HCT116 (cell line): ENCODE measurements around the gene UBE2D4. TPM values are rescaled to one million over a fixed set of nuclear protein-coding genes. Genes with fewer than 3 reads are reported as not detected.
A peak's percentile ranks its signal among the peaks of the same experiment; 100 is the strongest.

Experiments
- ATAC-seq: fragments of 200-7000 bp; cut with Tn5 transposase; 2 replicates; pipeline ENCODE4 v1.9.1; 2020; ENCODE audit warnings: mild to moderate bottlenecking, moderate library complexity
- BruUV-seq: library from RNA; stranded (reverse); fragments of 400-500 nt; replicated peaks from 2 replicates; lab custom pipeline; 2021; lab: Mats Ljungman, UMichigan
- CTCF ChIA-PET: fragments of 300-600 bp; sonication (Branson Sonifier 250); formaldehyde crosslinking; loops from one replicate; lab custom pipeline; 2021; ENCODE audit warnings: antibody characterized with exemption; lab: Charles Lee
- POLR2A ChIA-PET: fragments of 300-600, 350-600 bp; sonication (Branson Sonifier 250); formaldehyde crosslinking; loops from one replicate; lab custom pipeline; 2021; ENCODE audit warnings: antibody characterized with exemption; lab: Charles Lee
- RAD21 ChIA-PET, 2 experiments: fragments of 300-600 bp; sonication (Branson Sonifier 250); formaldehyde crosslinking; loops; one replicate each; lab custom pipeline; 2023; ENCODE audit warnings: low total read pairs in 2 of 2; ENCODE audit not compliant: uncharacterized antibody in 2 of 2, unreplicated experiment in 2 of 2, low non-redundant PET in 1 of 2; lab: Charles Lee
- DNase-seq: peaks from one replicate; pipeline ENCODE4 v3.0.0-alpha.2; 2010; ENCODE audit warnings: low read depth, low spot score
- H2AFZ ChIP-seq: fragments of 200-600 bp; shearing (Covaris generic), sonication (generic); 2 replicates; pipeline ENCODE4 v1.6.1; 2017; ENCODE audit warnings: low read depth, mixed run types, mixed read lengths, antibody characterized with exemption, low read length; ENCODE audit not compliant: poor library complexity, severe bottlenecking
- H3K27ac ChIP-seq: 2 replicates; pipeline ENCODE4 v1.5.1; 2012; ENCODE audit warnings: low read depth, low read length
- H3K27me3 ChIP-seq: fragments of 200-600 bp; sonication (generic); 2 replicates; pipeline ENCODE4 v1.6.1; 2016; ENCODE audit warnings: mixed run types, low read length, mixed read lengths; ENCODE audit not compliant: insufficient read depth
- H3K36me3 ChIP-seq, 2 experiments: fragments of 200-500 bp in 1 of 2; fragments of 200-600 bp in 1 of 2; sonication (Bioruptor generic) in 1 of 2; sonication (generic) in 1 of 2; 2 replicates each; pipeline versions ENCODE4 v1.5.1 to v1.6.1; 2014 to 2016; ENCODE audit warnings: low read length in 2 of 2, inconsistent platforms in 1 of 2, mixed read lengths in 1 of 2, mixed run types in 1 of 2; ENCODE audit not compliant: insufficient read depth in 2 of 2, control insufficient read depth in 1 of 2
- H3K4me1 ChIP-seq, 2 experiments: fragments of 200-600 bp in 1 of 2; sonication (generic) in 1 of 2; 2 replicates each; pipeline versions ENCODE4 v1.5.1 to v1.6.1; 2012 to 2017; ENCODE audit warnings: low read length in 2 of 2, inconsistent platforms in 1 of 2, mild to moderate bottlenecking in 1 of 2, mixed read lengths in 1 of 2, mixed run types in 1 of 2, moderate library complexity in 1 of 2; ENCODE audit not compliant: insufficient read depth in 2 of 2, control insufficient read depth in 1 of 2
- H3K4me2 ChIP-seq: fragments of 200-600 bp; sonication (generic); 2 replicates; pipeline ENCODE4 v1.6.1; 2017; ENCODE audit warnings: mixed run types, low read length, mixed read lengths
- H3K4me3 ChIP-seq, 2 experiments: fragments of 200-600 bp in 1 of 2; sonication (generic) in 1 of 2; replicated peaks in 1 of 2; 2 replicates each; pipeline ENCODE4 v1.5.1; 2011 to 2016; ENCODE audit warnings: low read length in 2 of 2, control low read depth in 1 of 2, low read depth in 1 of 2, mild to moderate bottlenecking in 1 of 2, mixed read lengths in 1 of 2, mixed run types in 1 of 2
- H3K79me2 ChIP-seq: fragments of 200-600 bp; sonication (generic); 2 replicates; pipeline ENCODE4 v1.6.1; 2017; ENCODE audit warnings: mild to moderate bottlenecking, mixed run types, low read length, moderate library complexity, mixed read lengths; ENCODE audit not compliant: insufficient read depth
- H3K9ac ChIP-seq: fragments of 200-600 bp; sonication (generic); 2 replicates; pipeline ENCODE4 v1.6.1; 2016; ENCODE audit warnings: low read length, mixed read lengths
- H3K9me2 ChIP-seq: fragments of 200-600 bp; sonication (generic), shearing (Covaris generic); 2 replicates; pipeline ENCODE4 v1.6.1; 2017; ENCODE audit warnings: mixed run types, mild to moderate bottlenecking, moderate library complexity; ENCODE audit not compliant: insufficient read depth
- H3K9me3 ChIP-seq, 2 experiments: fragments of 200-500 bp in 1 of 2; fragments of 200-600 bp in 1 of 2; sonication (Bioruptor generic) in 1 of 2; sonication (generic) in 1 of 2; 2 replicates each; pipeline ENCODE4 v1.6.1; 2014 to 2017; ENCODE audit warnings: low read length in 2 of 2, mixed read lengths in 2 of 2, inconsistent platforms in 1 of 2, low read depth in 1 of 2, mild to moderate bottlenecking in 1 of 2, mixed run types in 1 of 2, moderate library complexity in 1 of 2; ENCODE audit not compliant: control insufficient read depth in 1 of 2, insufficient read depth in 1 of 2
- H4K20me1 ChIP-seq: fragments of 200-600 bp; sonication (generic), shearing (Covaris generic); 2 replicates; pipeline ENCODE4 v1.6.1; 2017; ENCODE audit warnings: mixed run types, mild to moderate bottlenecking, moderate library complexity; ENCODE audit not compliant: insufficient read depth
- SP1 ChIP-seq: IDR thresholded peaks from 2 replicates; pipeline ENCODE4 v1.6.1; 2012; ENCODE audit warnings: low read depth
- SRF ChIP-seq: IDR thresholded peaks from 2 replicates; pipeline ENCODE4 v1.6.1; 2012; ENCODE audit warnings: low read depth
- intact Hi-C: fragments of 100-400 bp; cut with micrococcal nuclease; formaldehyde crosslinking; loops from 2 replicates; pipeline ENCODE4 v1.10.0; 2022
- total RNA-seq: library from RNA; stranded (reverse); gene quantifications from one replicate; pipeline ENCODE4 v1.2.1, GENCODE V29; 2021; ENCODE audit not compliant: unreplicated experiment
- TF ChIP-seq, protein P1 (sequence below): IDR thresholded peaks from 2 replicates; pipeline ENCODE4 v1.6.1; 2012

UBE2D4 gene
- total RNA-seq, 1 experiment from 2014 or later = 12.9 TPM

DNA sequence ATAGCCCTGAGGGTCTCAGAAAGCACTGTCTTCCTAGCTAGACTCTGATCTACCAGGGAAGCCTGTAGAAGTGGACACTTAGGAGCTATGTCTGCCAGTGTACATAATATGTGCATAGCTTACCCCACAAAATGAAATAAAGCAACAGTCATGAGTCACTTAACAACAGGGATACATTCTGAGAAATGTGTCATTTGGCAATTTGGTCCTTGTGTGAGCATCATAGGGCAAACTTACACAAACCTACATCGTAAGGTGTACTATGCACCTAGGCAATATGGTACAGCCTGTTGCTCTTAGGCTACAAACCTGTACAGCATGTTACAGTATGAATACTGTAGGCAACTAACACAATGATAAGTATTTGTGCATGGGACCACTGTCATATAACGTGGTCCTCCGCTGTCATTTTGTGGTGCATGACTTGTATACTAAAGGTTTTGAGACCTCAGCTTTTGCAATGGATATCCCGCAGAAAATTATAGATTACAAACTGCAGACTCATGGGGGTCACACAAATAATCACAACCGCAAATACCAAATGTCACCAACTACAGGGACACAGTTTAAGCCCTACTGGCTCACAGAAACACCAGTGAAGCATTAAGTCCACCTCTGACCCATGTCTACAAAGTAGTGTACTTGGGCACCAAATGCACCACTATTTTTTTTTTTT is 21.6 kb upstream of the UBE2D4 start:
- H3K27ac ChIP-seq = no peak overlapping the region
- no peak for TF ChIP-seq SP1
- TF ChIP-seq, protein P1, sequence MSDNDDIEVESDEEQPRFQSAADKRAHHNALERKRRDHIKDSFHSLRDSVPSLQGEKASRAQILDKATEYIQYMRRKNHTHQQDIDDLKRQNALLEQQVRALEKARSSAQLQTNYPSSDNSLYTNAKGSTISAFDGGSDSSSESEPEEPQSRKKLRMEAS = peak; percentile 4; the same call in 1 of the 2 replicates
- CTCF ChIA-PET = no interaction called here
- H3K4me3 ChIP-seq = peak overlapping the region; percentile 75 to 80
- RAD21 ChIA-PET = interaction anchor here in 1 of 2 experiments (0.6 kb wide), 1 partner anchor 226 kb away, joined by 4 read pairs; no protein-coding TSS in a partner anchor
- H3K4me2 ChIP-seq = peak overlapping the region; percentile 89
- peaks cover 13 to 24% of the 10 kb centered on the region in 2 experiments for H3K4me1 ChIP-seq
- intact Hi-C loops = no loop called here
- H3K79me2 ChIP-seq = peaks cover 63% of the 10 kb centered on the region
- POLR2A ChIA-PET = interaction anchor here (1.2 kb wide), 1 partner anchor 17 kb away, joined by 3 read pairs; no protein-coding TSS in a partner anchor
- no peak overlapping the region for H2AFZ ChIP-seq
- H4K20me1 ChIP-seq = no peaks in the 10 kb centered on the region
- no peaks in the 10 kb centered on the region for H3K9me2 ChIP-seq
- DNase-seq (no peak), ATAC-seq (no peak)
- TSS peak; percentile 43 for BruUV-seq
- H3K9ac ChIP-seq = peak overlapping the region; percentile 71; the same call in 1 of the 2 replicates
- no peaks in the 10 kb centered on the region for H3K36me3 ChIP-seq
- H3K27me3 ChIP-seq = no peaks in the 10 kb centered on the region
- H3K9me3 ChIP-seq = no peaks in the 10 kb centered on the region

DNA sequence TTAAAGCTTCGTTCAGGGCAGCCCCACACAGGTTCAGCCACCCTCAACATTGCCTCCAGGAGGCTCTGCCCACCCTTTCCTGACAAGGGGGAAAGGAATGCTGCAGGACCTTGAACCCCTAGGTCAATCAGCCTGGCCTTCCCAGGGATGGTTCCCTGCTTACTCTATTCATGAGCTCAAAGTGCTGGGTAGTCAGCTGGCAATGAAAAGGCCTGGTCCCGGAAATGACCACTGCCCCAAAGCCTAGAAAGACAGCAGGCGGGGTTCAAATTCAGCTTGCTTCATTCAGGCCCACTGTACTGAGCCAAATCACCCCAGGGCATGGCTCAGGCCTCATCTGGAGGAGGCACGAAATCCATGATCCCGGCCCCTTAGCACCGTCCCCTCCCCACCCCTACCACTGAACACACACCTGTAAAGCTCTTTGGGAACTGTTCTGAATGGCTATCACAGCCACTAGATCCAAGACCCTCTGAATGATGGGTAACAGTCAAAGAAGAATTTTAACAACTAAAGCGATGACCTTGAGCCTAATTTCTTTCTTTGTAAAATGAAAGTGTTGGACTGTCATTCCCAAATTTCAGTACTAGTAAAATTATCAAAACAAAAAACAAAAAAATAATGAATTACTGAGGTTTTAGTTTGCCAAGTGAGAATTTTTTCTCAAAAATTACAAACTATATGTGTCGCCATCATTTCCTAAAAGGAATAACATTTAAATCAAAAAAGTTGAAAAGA is 20.9 kb upstream of the UBE2D4 start:
- TF ChIP-seq SRF = no peak
- TF ChIP-seq, protein P1 = 0 out of 2 replicates have a peak, but pooled peaks have one; percentile 3
- CTCF ChIA-PET = no interaction called here
- DNase-seq (peak; percentile 13), ATAC-seq (peak; percentile 49)
- POLR2A ChIA-PET = interaction anchor here (1.2 kb wide), 1 partner anchor 17 kb away, joined by 3 read pairs; no protein-coding TSS in a partner anchor
- Histone ChIP-seq H4K20me1 (no peaks in the 10 kb centered on the region), H3K4me2 (peak overlapping the region; percentile 89), H3K9me2 (no peaks in the 10 kb centered on the region), H3K27ac (peak overlapping the region; percentile 76), H3K36me3 (no peaks in the 10 kb centered on the region), H3K27me3 (no peaks in the 10 kb centered on the region), H3K9me3 (no peaks in the 10 kb centered on the region), H3K4me3 (peak overlapping the region; percentile 75 to 80), H3K79me2 (peaks cover 56% of the 10 kb centered on the region), H3K4me1 (peaks cover 13 to 24% of the 10 kb centered on the region in 2 experiments), H2AFZ (no peak overlapping the region), H3K9ac (peak overlapping the region; percentile 71)
- intact Hi-C loops = no loop called here
- RAD21 ChIA-PET = interaction anchor here in 1 of 2 experiments (0.6 kb wide), 1 partner anchor 226 kb away, joined by 4 read pairs; no protein-coding TSS in a partner anchor
- BruUV-seq = no TSS peak
